ENCODE data around the gene PRRT4.

The PRRT4 gene

DNA sequence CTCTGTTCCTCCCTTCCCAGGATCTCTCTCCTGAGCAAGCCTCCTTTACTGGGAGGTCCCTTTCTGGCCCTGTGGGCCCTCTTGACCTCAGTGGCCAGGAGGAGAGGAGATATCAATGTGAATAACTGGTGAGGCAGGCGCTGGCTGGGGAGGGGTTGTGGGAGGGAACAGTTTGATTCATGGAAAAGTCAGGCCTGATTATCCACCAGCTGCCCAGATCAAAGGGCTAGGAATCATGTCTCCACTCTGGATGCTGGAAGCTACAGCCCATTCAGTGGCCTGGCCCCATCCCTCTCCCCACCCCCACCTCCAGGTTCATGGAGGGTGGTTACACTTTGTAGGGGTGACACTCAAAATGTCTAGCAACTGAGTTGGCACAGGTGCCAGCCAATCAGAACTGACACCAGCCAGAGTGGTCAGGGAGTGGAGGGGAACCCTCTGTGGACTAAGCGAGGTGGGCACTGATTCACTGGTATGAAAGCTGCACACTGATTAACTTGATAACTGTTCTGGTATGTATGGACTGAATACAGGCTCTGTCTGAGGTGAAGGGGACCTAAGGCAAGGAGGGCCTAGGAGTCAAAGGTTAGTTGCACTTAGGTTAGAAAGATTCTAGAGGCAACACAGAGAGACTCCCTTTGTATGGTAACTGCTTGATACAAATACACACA, 4.8 kb downstream of the PRRT4 start:
- H3K4me3 ChIP-seq (ENCODE audit: insufficient read depth in 1 of 2, low read depth in 1 of 2, low read length in 2 of 2): no peak overlapping the region
- WGBS: 77% methylated on average over 2 of the region's 2 CpGs
- no peak overlapping the region for H4K8ac ChIP-seq (ENCODE audit: low read length)
- H3K27ac ChIP-seq (ENCODE audit: low read length, poor library complexity, severe bottlenecking): no peak overlapping the region
- H3K27me3 ChIP-seq (ENCODE audit: control insufficient read depth in 1 of 2, insufficient read depth in 1 of 2, low read length in 2 of 2): peaks cover 31 to 80% of the 10 kb centered on the region in 2 experiments
- no peak overlapping the region for H3K4ac ChIP-seq (ENCODE audit: low read depth in 1 of 2, low read length in 2 of 2)
- no peaks in the 10 kb centered on the region for H3K79me1 ChIP-seq (replicated peaks; ENCODE audit: low read length, poor library complexity, severe bottlenecking)
- no peaks in the 10 kb centered on the region for H3K36me3 ChIP-seq (ENCODE audit: control insufficient read depth in 1 of 2, insufficient read depth in 2 of 2, low read depth in 1 of 2, low read length in 2 of 2)
- no peak overlapping the region for H2BK15ac ChIP-seq (ENCODE audit: low read depth, poor library complexity, severe bottlenecking)
- no peak overlapping the region for H3K23ac ChIP-seq (ENCODE audit: low read length in 2 of 2)
- H3K9me3 ChIP-seq (ENCODE audit: control insufficient read depth, low read length): no peaks in the 10 kb centered on the region
- no peak overlapping the region for H2BK120ac ChIP-seq (ENCODE audit: low read depth, low read length)
- no peak overlapping the region for H3K4me2 ChIP-seq (ENCODE audit: low read length, poor library complexity, severe bottlenecking)
- no peak overlapping the region for H2AK5ac ChIP-seq (ENCODE audit: low read length, severe bottlenecking)
- H4K91ac ChIP-seq (ENCODE audit: low read length): no peak overlapping the region
- H2BK5ac ChIP-seq (ENCODE audit: low read depth, low read length, poor library complexity, severe bottlenecking): no peak overlapping the region
- H3K4me1 ChIP-seq (ENCODE audit: control insufficient read depth, insufficient read depth, low read depth, low read length): peaks cover 24% of the 10 kb centered on the region
- DNase-seq: no peak
- no peak overlapping the region for H2AFZ ChIP-seq (ENCODE audit: low read depth, low read length)
- no peak overlapping the region for H3K9ac ChIP-seq (ENCODE audit: low read length)
- no peak overlapping the region for H3K14ac ChIP-seq (ENCODE audit: low read length in 2 of 2)
- no peak overlapping the region for H2BK12ac ChIP-seq (ENCODE audit: low read length in 2 of 2)
- no peak overlapping the region for H3K18ac ChIP-seq (ENCODE audit: low read depth in 1 of 2, low read length in 2 of 2)

DNA sequence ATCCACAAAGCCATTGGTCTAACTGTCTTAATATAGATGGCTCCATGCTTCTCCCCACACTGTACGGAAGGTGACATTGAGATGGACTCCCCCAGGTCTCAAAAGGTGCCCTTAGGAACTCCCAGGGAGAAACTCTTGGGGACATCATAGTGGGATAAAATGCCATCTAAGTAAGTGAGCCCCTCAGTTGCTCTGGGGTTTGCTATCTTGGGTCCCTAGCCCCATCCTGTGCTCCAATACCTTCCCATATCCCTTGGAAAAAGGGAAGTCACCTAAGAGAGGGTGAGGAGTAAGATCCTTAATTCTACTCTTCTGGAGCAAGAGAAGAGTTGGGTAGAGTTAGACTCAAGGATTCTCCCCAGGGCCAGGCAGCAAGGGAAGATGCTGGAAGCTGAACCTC, 7.9 kb downstream of the PRRT4 start:
- no peak overlapping the region for H2BK120ac ChIP-seq (ENCODE audit: low read depth, low read length)
- H3K27ac ChIP-seq (ENCODE audit: low read length, poor library complexity, severe bottlenecking): no peak overlapping the region
- H2BK15ac ChIP-seq (ENCODE audit: low read depth, poor library complexity, severe bottlenecking): no peak overlapping the region
- no peaks in the 10 kb centered on the region for H3K9me3 ChIP-seq (ENCODE audit: control insufficient read depth, low read length)
- no peak overlapping the region for H2AK5ac ChIP-seq (ENCODE audit: low read length, severe bottlenecking)
- H3K4ac ChIP-seq (ENCODE audit: low read depth in 1 of 2, low read length in 2 of 2): no peak overlapping the region
- no peak overlapping the region for H3K4me2 ChIP-seq (ENCODE audit: low read length, poor library complexity, severe bottlenecking)
- H3K4me3 ChIP-seq (ENCODE audit: insufficient read depth in 1 of 2, low read depth in 1 of 2, low read length in 2 of 2): no peak overlapping the region
- no peak overlapping the region for H3K9ac ChIP-seq (ENCODE audit: low read length)
- no peak overlapping the region for H3K18ac ChIP-seq (ENCODE audit: low read depth in 1 of 2, low read length in 2 of 2)
- DNase-seq: no peak
- no peak overlapping the region for H2BK12ac ChIP-seq (ENCODE audit: low read length in 2 of 2)
- H3K23ac ChIP-seq (ENCODE audit: low read length in 2 of 2): no peak overlapping the region
- peaks cover 60 to 76% of the 10 kb centered on the region in 2 experiments for H3K27me3 ChIP-seq (ENCODE audit: control insufficient read depth in 1 of 2, insufficient read depth in 1 of 2, low read length in 2 of 2)
- 73% methylated on average over 1 of the region's 1 CpG for WGBS
- no peak overlapping the region for H3K14ac ChIP-seq (ENCODE audit: low read length in 2 of 2)
- H4K8ac ChIP-seq (ENCODE audit: low read length): no peak overlapping the region
- H2BK5ac ChIP-seq (ENCODE audit: low read depth, low read length, poor library complexity, severe bottlenecking): no peak overlapping the region
- H3K79me1 ChIP-seq (replicated peaks; ENCODE audit: low read length, poor library complexity, severe bottlenecking): no peaks in the 10 kb centered on the region
- no peaks in the 10 kb centered on the region for H3K36me3 ChIP-seq (ENCODE audit: control insufficient read depth in 1 of 2, insufficient read depth in 2 of 2, low read depth in 1 of 2, low read length in 2 of 2)
- H3K4me1 ChIP-seq (ENCODE audit: control insufficient read depth, insufficient read depth, low read depth, low read length): peaks cover 8% of the 10 kb centered on the region
- no peak overlapping the region for H2AFZ ChIP-seq (ENCODE audit: low read depth, low read length)
- no peak overlapping the region for H4K91ac ChIP-seq (ENCODE audit: low read length)

DNA sequence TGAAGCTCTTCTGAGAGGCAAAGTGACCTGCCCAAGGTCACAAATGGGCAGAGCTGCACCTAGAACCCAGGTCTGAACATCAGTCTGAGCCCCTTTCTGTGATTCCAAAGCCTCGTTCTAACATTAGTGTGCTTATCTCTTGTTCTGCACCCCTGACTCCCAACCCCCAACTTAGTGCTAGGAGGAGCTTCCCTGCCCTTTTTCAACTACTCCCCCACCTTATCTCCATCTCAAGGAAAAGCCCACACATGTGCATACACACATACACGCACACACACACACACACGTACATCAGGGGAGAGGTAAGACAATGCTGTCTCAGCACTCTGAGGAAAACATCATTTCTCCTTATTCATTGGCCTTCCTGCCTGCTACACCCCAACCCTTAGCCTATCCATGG, 8.3 kb downstream of the PRRT4 start:
- no peaks in the 10 kb centered on the region for H3K79me1 ChIP-seq (replicated peaks; ENCODE audit: low read length, poor library complexity, severe bottlenecking)
- no peak overlapping the region for H2AFZ ChIP-seq (ENCODE audit: low read depth, low read length)
- H3K27ac ChIP-seq (ENCODE audit: low read length, poor library complexity, severe bottlenecking): no peak overlapping the region
- H2AK5ac ChIP-seq (ENCODE audit: low read length, severe bottlenecking): no peak overlapping the region
- WGBS: 81% methylated on average over 3 of the region's 3 CpGs
- no peak overlapping the region for H3K4me2 ChIP-seq (ENCODE audit: low read length, poor library complexity, severe bottlenecking)
- H2BK5ac ChIP-seq (ENCODE audit: low read depth, low read length, poor library complexity, severe bottlenecking): no peak overlapping the region
- no peak overlapping the region for H3K9ac ChIP-seq (ENCODE audit: low read length)
- H3K4me3 ChIP-seq (ENCODE audit: insufficient read depth in 1 of 2, low read depth in 1 of 2, low read length in 2 of 2): no peak overlapping the region
- no peak overlapping the region for H4K91ac ChIP-seq (ENCODE audit: low read length)
- no peak overlapping the region for H2BK15ac ChIP-seq (ENCODE audit: low read depth, poor library complexity, severe bottlenecking)
- H3K4ac ChIP-seq (ENCODE audit: low read depth in 1 of 2, low read length in 2 of 2): no peak overlapping the region
- no peak overlapping the region for H2BK120ac ChIP-seq (ENCODE audit: low read depth, low read length)
- no peaks in the 10 kb centered on the region for H3K36me3 ChIP-seq (ENCODE audit: control insufficient read depth in 1 of 2, insufficient read depth in 2 of 2, low read depth in 1 of 2, low read length in 2 of 2)
- H3K18ac ChIP-seq (ENCODE audit: low read depth in 1 of 2, low read length in 2 of 2): no peak overlapping the region
- DNase-seq: no peak
- H3K27me3 ChIP-seq (ENCODE audit: control insufficient read depth in 1 of 2, insufficient read depth in 1 of 2, low read length in 2 of 2): peaks cover 64 to 76% of the 10 kb centered on the region in 2 experiments
- H3K14ac ChIP-seq (ENCODE audit: low read length in 2 of 2): no peak overlapping the region
- H4K8ac ChIP-seq (ENCODE audit: low read length): no peak overlapping the region
- no peaks in the 10 kb centered on the region for H3K9me3 ChIP-seq (ENCODE audit: control insufficient read depth, low read length)
- no peak overlapping the region for H3K23ac ChIP-seq (ENCODE audit: low read length in 2 of 2)
- no peak overlapping the region for H2BK12ac ChIP-seq (ENCODE audit: low read length in 2 of 2)
- peaks cover 8% of the 10 kb centered on the region for H3K4me1 ChIP-seq (ENCODE audit: control insufficient read depth, insufficient read depth, low read depth, low read length)

DNA sequence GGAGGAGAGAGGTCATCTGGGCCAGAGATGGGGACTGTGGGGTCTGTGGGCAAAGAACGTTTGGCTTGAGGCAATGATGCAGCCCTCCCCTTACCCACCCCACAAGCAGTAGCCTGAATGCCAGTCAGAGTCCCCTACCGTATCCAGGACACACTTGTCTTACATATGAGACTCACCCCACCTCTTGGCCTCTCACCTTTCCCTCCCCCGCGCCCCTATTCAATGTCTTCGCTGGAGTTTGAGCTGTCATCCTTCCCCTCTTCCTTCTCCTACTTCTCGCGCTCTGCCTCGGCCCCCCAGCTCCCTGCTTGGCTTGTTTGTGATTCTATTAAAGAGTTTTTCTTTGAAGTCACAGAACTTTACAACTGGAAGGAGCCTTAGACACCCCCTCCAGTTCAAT, 8.9 kb downstream of the PRRT4 start:
- Histone ChIP-seq H3K4ac (ENCODE audit: low read depth in 1 of 2, low read length in 2 of 2) (no peak overlapping the region), H2BK120ac (ENCODE audit: low read depth, low read length) (no peak overlapping the region), H3K4me1 (ENCODE audit: control insufficient read depth, insufficient read depth, low read depth, low read length) (peaks cover 8% of the 10 kb centered on the region), H2BK12ac (ENCODE audit: low read length in 2 of 2) (no peak overlapping the region), H3K4me3 (ENCODE audit: insufficient read depth in 1 of 2, low read depth in 1 of 2, low read length in 2 of 2) (no peak overlapping the region), H2BK5ac (ENCODE audit: low read depth, low read length, poor library complexity, severe bottlenecking) (no peak overlapping the region), H3K79me1 (replicated peaks; ENCODE audit: low read length, poor library complexity, severe bottlenecking) (no peaks in the 10 kb centered on the region), H3K18ac (ENCODE audit: low read depth in 1 of 2, low read length in 2 of 2) (no peak overlapping the region), H3K36me3 (ENCODE audit: control insufficient read depth in 1 of 2, insufficient read depth in 2 of 2, low read depth in 1 of 2, low read length in 2 of 2) (no peaks in the 10 kb centered on the region), H3K27ac (ENCODE audit: low read length, poor library complexity, severe bottlenecking) (no peak overlapping the region), H4K91ac (ENCODE audit: low read length) (no peak overlapping the region), H3K27me3 (ENCODE audit: control insufficient read depth in 1 of 2, insufficient read depth in 1 of 2, low read length in 2 of 2) (peaks cover 69 to 75% of the 10 kb centered on the region in 2 experiments), H4K8ac (ENCODE audit: low read length) (no peak overlapping the region), H3K4me2 (ENCODE audit: low read length, poor library complexity, severe bottlenecking) (no peak overlapping the region), H2AK5ac (ENCODE audit: low read length, severe bottlenecking) (no peak overlapping the region), H2BK15ac (ENCODE audit: low read depth, poor library complexity, severe bottlenecking) (no peak overlapping the region), H2AFZ (ENCODE audit: low read depth, low read length) (no peak overlapping the region), H3K9ac (ENCODE audit: low read length) (no peak overlapping the region), H3K14ac (ENCODE audit: low read length in 2 of 2) (no peak overlapping the region), H3K23ac (ENCODE audit: low read length in 2 of 2) (no peak overlapping the region), H3K9me3 (ENCODE audit: control insufficient read depth, low read length) (no peaks in the 10 kb centered on the region)
- DNase-seq: no peak
- 66% methylated on average over 8 of the region's 8 CpGs for WGBS

Measured in mesenchymal stem cell (in vitro differentiated cells and primary cell).